Mucosa of descending colon (tissue), 3 donors: ENCODE measurements around the gene ACIN1. TPM values are rescaled to one million over a fixed set of nuclear protein-coding genes. Genes with fewer than 3 reads are reported as not detected.

Experiments
- ATAC-seq: fragments of 200-7000 bp; cut with Tn5 transposase; one replicate; pipeline ENCODE4 v1.9.1; 2020; ENCODE audit warnings: mild to moderate bottlenecking, moderate library complexity
- DNase-seq, 3 donors: peaks; one replicate each; pipeline ENCODE4 v3.0.0-alpha.2; 2020
- H3K36me3 ChIP-seq: fragments of 200-600 bp; one replicate; pipeline ENCODE4 v1.8.0; 2021; ENCODE audit warnings: low read depth, mild to moderate bottlenecking
- H3K4me1 ChIP-seq: fragments of 200-600 bp; one replicate; pipeline ENCODE4 v1.8.0; 2021; ENCODE audit warnings: low read depth, mild to moderate bottlenecking
- H3K4me3 ChIP-seq: fragments of 200-600 bp; one replicate; pipeline ENCODE4 v1.8.0; 2021; ENCODE audit warnings: mild to moderate bottlenecking
- H3K9me3 ChIP-seq: fragments of 200-600 bp; one replicate; pipeline ENCODE4 v1.8.0; 2021; ENCODE audit warnings: mild to moderate bottlenecking
- CTCF ChIP-seq: fragments of 200-600 bp; IDR thresholded peaks from one replicate; pipeline ENCODE4 v1.8.0; 2022; ENCODE audit warnings: antibody characterized with exemption, mild to moderate bottlenecking
- intact Hi-C, 2 donors: fragments of 100-400 bp; cut with DNase I in 1 of 2; cut with micrococcal nuclease in 1 of 2; formaldehyde crosslinking; loops; one replicate each; pipeline versions ENCODE4 v1.11.0 to v1.11.1; 2022; cut with DNase I, micrococcal nuclease
- total RNA-seq, 3 donors: library from RNA; stranded (reverse); fragmentation: NEBNext Ultra II Directional in 2 of 3; extraction: Animal tissue kit (Norgen Biotek cat#: 25700) in 2 of 3; gene quantifications; one replicate each; pipeline versions ENCODE4 v1.2.1 to v1.2.4, GENCODE V29; 2021 to 2023
- donor health status: DM: no; HTN: no; CAD: no; lungs with moderate emphysema.
- donor health status: DM: no; HTN: no; CAD: no.
- donor health status: DM: no; HTN: yes; CAD: no.

ACIN1 gene
- total RNA-seq, 3 donors from 2014 or later, result 143 to 172 (median 170) TPM

DNA sequence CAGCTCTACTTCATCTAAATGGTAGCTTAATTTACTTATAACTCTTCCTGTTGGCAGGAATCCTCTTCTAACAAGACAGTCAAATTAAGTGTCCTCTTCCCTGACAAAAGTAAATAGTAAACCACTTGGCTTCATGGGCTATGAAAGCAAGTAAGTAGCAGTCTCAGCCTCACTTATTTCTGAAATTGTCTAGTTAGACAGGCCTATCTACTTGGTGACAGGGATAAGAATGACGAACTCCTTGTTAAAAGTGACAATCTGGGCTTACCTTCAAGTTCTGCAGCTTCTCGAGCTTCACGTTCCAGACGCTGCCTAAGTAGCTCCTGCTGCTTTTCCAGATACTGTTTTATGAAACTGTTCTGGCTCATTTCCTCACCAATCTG lies 4.7 kb downstream of the ACIN1 start:
- ATAC-seq (no peak), DNase-seq (no peak)
- Histone ChIP-seq H3K4me3 (no peak overlapping the region), H3K36me3 (peaks cover 14% of the 10 kb centered on the region), H3K9me3 (no peaks in the 10 kb centered on the region), H3K4me1 (peaks cover 11% of the 10 kb centered on the region)
- intact Hi-C loops, result loop anchor here in 1 of 2 donors (10.0 kb wide), 1 partner anchor 195 kb away; the partner anchor contains the start of gene HOMEZ
- TF ChIP-seq CTCF, result no peak

DNA sequence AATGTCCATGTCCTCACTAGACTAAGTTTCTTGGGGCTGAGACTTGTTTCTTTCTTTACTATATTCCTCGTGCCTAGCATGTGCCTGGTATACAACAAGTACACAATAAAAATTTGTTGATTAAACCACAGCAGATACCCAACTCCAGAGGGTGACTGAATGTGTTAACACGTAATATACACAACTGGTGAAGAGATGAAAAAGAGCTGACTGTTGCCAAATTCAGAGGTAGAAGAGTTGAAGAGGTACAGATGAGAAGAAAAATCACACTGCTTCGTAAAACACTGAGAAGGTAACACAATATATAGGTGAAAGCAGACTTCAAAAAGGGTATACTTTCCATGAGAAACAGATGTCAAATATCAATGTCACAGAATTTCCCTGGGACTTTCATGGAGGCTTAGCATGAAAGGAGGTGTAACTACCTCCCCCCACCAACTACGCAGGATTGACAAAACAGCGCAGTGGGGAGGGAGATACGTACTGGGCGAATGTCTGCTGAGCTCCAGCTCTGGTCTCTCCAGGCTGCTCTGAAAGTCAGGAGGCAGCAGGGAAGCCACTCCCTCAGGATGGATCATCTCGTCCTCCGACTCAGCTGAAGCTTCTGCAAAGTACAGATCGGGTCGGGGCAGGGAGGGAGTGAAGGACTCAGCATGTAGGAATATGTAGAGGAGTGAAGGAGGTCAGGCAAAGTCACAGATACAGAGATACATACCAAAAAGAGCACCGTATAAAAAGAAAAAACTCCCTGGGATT lies 5.3 kb downstream of the ACIN1 start:
- Histone ChIP-seq H3K36me3 (peaks cover 9% of the 10 kb centered on the region), H3K9me3 (no peaks in the 10 kb centered on the region), H3K4me3 (no peak overlapping the region), H3K4me1 (peaks cover 11% of the 10 kb centered on the region)
- no peak for TF ChIP-seq CTCF
- no peak for ATAC-seq
- intact Hi-C loops, result loop anchor here in 1 of 2 donors (10.0 kb wide), 1 partner anchor 195 kb away; the partner anchor contains the start of gene HOMEZ
- DNase-seq, result no peak

DNA sequence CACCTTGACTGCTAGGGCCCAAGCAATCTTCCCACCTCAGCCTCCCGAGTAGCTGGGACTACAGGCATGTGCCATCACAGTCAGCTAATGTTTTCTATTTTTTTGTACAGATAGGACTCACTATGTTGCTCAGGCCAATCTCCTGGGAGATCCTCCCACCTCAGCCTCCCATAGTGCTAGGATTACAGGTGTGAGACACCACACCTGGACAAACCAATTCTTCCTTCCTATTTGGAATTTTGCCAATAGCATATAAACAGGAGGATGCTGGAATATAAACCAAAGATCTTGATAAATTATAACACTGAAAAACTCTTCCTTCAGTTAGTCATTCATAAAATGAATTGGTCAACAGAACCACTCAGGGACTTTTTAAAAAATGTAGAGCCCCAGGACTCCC lies 8.4 kb downstream of the ACIN1 start:
- DNase-seq, result no peak
- Histone ChIP-seq H3K4me3 (no peak overlapping the region), H3K36me3 (peaks cover 14% of the 10 kb centered on the region), H3K4me1 (no peaks in the 10 kb centered on the region), H3K9me3 (no peaks in the 10 kb centered on the region)
- intact Hi-C loops, result no loop called here
- TF ChIP-seq CTCF, result no peak
- ATAC-seq, result peak; percentile 57

DNA sequence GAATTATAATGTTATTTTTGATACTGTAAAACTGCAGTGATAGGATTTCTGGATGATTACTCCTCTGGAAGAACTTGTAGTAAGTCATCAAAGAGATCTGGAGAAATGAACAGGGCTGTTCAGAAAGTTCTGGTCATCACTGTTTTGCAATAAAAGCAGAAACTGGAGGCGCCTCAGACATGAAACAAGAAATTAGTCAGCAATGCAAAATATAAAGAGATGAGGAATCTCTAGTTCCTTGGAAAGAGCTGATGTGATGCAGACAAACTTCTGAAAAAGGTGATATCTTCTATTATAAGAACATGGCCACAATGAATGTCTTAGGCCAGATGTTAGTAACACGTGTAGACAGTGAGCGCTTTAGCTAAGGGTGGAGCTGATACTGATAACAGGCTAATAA lies 9.5 kb downstream of the ACIN1 start:
- ATAC-seq, result no peak
- Histone ChIP-seq H3K36me3 (peaks cover 14% of the 10 kb centered on the region), H3K9me3 (no peaks in the 10 kb centered on the region), H3K4me1 (no peaks in the 10 kb centered on the region), H3K4me3 (no peak overlapping the region)
- no peak for TF ChIP-seq CTCF
- intact Hi-C loops, result no loop called here
- DNase-seq, result no peak

DNA sequence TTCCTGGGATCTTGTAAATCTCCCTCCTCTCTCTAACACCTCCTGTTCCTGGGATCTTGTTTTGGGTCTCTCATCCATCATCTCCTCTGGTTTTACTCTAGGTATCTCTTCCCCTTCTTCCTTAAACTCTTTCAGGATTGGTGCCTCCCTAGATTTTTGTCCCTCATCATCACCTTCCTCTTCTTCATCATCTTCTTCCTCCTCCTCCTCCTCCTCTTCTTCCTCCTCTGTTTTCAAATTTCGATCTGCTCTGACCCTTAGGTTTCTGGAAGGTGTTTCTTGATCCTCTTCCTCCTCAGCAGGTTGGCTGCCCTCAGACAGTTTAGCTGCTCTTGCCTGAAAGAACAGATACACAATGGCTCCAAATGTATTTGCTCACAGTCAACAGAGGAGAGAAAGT lies 14.5 kb downstream of the ACIN1 start:
- Histone ChIP-seq H3K4me3 (no peak overlapping the region), H3K9me3 (no peaks in the 10 kb centered on the region), H3K4me1 (no peaks in the 10 kb centered on the region), H3K36me3 (peaks cover 12% of the 10 kb centered on the region)
- no peak for TF ChIP-seq CTCF
- intact Hi-C loops, result no loop called here
- DNase-seq (no peak), ATAC-seq (no peak)
